Tibial nerve (tissue), 3 donors: ENCODE measurements around the gene VSNL1.

Source experiments
- CTCF ChIP-seq, 5 experiments: fragments of 200-600 bp in 3 of 5; fragments of 450-650 bp in 2 of 5; sonication (generic) in 3 of 5; IDR thresholded peaks; one replicate each; pipeline ENCODE4 v1.5.1; 2016 to 2019; ENCODE audit warnings: antibody characterized with exemption in 5 of 5, mild to moderate bottlenecking in 3 of 5, moderate library complexity in 2 of 5
- POLR2A ChIP-seq, 2 donors: fragments of 450-650 bp; IDR thresholded peaks; one replicate each; pipeline ENCODE4 v1.6.1; 2017; ENCODE audit warnings: antibody characterized with exemption in 2 of 2, mild to moderate bottlenecking in 2 of 2, moderate library complexity in 2 of 2

GRCh38 chr2:17529771-17530170, 10.7 kb upstream of the VSNL1 start:
- TF ChIP-seq CTCF (IDR thresholded peaks at IDR 0.05) (no peak), POLR2A (IDR thresholded peaks at IDR 0.05) (no peak)
